ENCODE results near the gene SDK2.
A peak's percentile ranks its signal among the peaks of the same experiment; 100 is the strongest.
"Not testable (repeated sequence)": the region's sequence is repeated elsewhere in the genome, so short reads cannot be mapped to it uniquely, and the experiment has no call there.

Gene SDK2

GRCh38 chr17:73336408-73337329 is 307.6 kb downstream of the SDK2 start:
- no peak for DNase-seq

DNA sequence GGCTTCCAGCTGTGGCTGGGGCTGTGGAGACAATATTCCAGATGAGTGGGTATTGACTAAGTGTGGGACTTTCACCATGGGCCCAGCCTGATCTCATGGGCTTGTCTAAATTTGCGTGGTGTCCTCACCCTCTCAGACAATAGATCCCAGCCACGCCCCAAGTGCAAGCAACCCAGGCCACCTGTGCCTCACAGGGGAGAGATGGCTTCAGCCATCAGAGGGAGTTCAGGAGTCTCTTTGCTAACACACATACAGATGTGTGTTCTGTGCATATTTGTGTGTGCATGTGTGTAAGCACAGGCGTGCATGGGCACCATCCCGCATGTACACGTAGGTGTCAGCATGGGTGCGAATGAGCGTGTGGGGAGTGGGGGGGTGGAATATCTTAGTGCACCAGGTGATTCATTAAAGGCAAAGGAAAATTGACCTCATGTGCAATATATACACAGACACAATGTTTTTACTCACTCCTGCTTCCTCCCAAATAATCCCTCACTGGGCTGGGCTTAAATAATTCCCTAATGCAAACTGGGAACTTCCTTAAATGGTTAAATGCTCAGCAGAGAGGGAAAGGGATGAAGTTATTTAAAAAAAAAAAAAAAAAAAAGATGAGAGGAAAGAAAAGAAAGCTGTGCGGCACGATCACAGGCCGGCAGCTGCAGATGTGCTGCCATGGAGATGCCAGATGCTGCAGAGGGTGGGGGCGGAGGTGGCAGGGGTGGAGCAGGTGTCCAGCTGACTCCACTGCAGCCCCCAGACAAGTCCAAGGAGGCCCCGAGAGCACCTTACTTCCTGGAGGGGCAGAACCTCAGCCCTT is 308.4 kb downstream of the SDK2 start:
- no peak for DNase-seq

- DNase-seq: no peak
Observed at GRCh38 chr17:73334771-73335513, 309.3 kb downstream of the SDK2 start.

DNA sequence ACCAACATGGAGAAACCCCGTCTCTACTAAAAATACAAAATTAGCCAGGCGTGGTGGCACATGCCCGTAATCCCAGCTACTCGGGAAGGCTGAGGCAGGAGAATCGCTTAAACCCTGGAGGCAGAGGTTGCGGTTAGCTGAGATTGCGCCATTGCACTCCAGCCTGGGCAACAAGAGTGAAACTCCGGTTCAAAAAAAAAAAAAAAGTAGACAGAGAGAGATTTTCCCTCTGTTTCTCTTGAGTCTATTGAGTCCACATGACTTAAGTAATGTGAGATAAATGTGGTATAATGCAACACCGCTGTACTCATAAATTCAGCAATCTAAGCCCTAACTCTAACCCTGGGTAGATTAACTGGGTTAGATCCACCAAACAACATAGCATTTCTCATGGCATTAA is 310.8 kb downstream of the SDK2 start:
- peak; percentile 43 for DNase-seq

DNA sequence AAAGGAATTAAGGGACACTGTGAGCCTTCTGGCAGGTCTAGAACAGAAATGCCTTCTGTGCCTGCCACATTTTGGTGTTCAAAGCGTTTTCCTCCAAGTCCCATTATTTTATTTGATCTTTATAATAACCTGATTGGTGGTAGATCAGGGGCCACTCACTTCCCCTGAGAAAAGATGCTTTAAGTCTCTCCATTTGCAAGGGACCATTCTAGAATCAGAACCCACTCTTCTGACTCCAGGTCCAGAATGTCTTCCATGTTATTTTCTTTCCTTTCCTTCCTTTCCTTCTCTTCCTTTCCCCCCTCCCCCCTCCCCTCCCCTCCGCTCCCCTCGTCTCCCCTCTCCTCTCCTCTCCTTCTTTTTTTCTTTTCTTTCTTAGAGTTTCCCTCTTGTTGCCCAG is 313.2 kb downstream of the SDK2 start:
- DNase-seq: no peak

- DNase-seq: no peak
Observed at GRCh38 chr17:73327676-73328075, 316.6 kb downstream of the SDK2 start.

GRCh38 chr17:73325527-73325842 is 318.8 kb downstream of the SDK2 start:
- DNase-seq: peak; percentile 50

DNA sequence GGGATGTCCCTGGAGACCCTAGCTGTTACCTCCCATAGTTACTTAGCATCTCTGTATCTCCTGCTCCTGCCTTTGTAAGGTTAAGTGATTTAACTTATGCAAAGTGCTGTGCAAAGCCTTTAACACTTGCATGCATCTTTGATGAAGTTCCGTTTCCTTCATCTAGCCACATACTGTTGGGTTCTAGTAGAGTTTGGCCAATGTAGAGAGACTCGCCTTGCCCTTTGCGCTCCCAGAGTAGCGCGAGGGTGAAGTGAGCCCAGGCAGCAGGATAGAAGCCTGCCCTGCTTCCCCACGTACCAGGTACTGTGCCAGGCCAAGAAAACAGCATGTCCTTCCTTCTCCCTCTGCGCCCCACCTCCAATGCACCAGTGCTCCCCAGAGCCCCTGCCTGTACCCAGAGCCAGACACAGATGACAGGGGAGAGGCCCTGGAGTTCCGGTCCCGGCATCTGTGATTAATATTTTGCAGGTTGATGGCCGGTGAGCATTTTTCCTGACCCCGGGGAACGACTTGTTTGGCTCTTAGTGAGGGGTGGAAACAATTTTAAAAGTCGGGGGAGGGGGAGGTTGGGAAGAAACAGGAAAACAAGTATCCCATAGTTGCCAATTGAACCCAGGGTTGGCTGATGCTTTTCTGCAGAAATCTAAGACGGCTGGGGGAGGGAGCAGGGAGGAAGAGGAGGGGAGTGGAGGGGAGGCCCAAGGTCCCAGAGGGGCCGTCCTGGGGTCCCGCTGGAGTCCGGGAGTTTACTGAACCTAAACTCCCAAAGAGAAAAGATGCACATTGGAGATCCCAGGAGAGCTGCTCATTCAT is 319.3 kb downstream of the SDK2 start:
- no peak for DNase-seq

DNA sequence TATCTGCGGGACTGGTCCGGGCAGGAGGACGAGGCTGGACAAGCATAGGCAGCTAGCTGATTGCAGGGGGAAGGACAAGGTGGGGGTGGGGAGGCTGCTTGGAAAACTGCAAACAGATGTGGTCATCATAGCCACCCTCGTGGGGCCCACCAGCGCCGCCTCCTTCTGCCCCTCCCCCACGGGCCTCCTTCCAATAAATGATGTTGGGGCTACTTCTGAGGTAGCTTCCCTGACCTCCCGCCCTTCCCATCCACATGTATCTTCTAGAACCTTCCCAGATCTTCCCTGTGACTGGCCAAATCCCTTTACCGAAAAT is 320.1 kb downstream of the SDK2 start:
- no peak for DNase-seq

GRCh38 chr17:73323409-73324159 is 320.7 kb downstream of the SDK2 start:
- no peak for DNase-seq

GRCh38 chr17:73320601-73321264 is 323.5 kb downstream of the SDK2 start:
- DNase-seq: no peak

DNA sequence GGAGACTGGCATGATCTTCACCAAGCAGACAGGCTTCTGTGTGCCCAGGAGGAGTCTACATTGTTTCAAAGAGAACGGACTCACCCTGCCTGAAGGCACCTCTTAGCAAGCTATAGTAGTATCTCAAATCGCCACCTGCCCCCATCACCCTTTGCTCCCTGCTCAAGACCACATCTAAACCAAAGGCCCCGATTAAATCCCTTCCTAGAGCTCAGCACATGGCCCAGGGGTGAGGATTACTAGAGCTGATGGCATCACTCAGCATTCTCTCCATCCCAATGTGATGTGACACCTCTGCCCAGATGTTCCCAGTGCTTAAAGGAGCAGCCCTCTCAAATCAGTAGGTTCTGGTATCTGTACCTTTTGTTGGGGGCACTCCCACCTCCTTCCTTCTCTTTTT is 324.5 kb downstream of the SDK2 start:
- no peak for DNase-seq

- no peak for DNase-seq
Observed at GRCh38 chr17:73318836-73319235, 325.4 kb downstream of the SDK2 start.

GRCh38 chr17:73318427-73318813 is 325.8 kb downstream of the SDK2 start:
- DNase-seq: no peak

- DNase-seq: no peak
Observed at GRCh38 chr17:73317513-73318426, 326.5 kb downstream of the SDK2 start.

GRCh38 chr17:73316919-73317505 is 327.2 kb downstream of the SDK2 start:
- DNase-seq: no peak

DNA sequence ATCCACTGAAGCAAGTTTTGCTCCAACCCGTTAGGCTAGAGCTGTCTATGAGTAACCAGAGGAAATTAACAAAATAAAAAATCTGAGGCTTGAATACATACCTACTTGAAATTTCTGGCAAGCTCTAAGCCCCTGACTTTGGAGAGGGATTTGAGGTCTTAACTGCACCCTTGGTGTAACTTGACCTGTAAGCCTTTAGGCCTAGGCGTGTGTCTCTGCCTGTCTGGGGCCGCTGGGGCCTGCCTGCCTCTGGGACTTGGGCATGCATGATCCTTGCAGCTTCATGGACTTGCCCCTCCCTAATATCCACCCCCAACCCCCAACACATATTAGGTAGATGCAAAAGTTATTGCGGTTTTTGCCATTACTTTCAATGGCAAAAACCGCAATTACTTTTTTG is 328.8 kb downstream of the SDK2 start:
- DNase-seq: no peak

DNA sequence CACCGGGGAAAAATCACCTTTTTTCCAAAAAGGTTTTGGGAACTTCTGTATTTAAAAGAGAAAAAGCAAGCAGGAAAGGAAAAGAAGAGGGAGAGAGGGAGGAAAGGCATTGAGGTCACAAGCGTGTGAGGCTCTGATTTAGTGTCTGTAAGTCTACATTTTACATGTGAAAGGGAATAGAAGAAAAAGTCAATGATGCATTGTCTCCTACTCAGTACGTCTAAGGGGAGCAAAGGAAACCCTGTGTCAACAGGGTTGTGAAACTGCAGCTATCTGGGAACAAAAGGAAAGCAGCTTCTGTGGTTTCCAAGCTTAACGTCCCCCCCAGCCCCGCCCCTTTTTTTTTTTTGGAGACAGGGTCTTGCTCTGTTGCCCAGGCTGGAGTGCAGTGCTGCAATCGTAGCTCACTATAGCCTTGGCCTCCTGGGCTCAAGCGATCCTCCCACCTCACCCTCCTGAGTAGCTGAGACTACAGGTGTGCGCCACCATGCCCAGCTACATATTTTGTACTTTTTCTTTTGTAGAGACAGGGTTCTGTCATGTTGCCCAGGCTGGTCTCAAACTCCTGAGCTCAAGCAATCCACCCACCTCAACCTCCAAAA is 330.6 kb downstream of the SDK2 start:
- DNase-seq: no peak

DNA sequence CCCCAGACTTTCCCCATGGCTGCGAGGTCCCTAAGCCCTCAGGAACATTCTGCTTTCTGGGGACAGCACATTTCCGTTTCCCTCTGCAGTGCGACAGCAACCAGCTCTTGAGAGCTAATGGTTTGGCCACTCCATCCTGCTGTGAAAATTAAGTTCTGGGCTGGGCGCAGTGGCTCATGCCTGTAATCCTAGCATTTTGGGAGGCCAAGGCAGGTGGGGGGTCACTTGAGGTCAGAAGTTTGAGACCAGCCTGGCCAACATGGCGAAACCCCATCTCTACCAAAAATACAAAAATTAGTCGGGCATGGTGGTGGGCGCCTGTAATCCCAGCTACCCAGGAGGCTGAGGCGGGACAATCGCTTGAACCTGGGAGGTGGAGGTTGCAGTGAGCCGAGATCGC is 331.4 kb downstream of the SDK2 start:
- DNase-seq: not testable (repeated sequence)

All from suppressor macrophage treated with lipopolysaccharide for 4 hours (primary cell).